ENCODE measurements around the gene TMSB4X. TPM values are rescaled to one million over a fixed set of nuclear protein-coding genes. Genes with fewer than 3 reads are reported as not detected.

TMSB4X gene
- 1,593 and 3,921 TPM in 2 replicates for total RNA-seq

DNA sequence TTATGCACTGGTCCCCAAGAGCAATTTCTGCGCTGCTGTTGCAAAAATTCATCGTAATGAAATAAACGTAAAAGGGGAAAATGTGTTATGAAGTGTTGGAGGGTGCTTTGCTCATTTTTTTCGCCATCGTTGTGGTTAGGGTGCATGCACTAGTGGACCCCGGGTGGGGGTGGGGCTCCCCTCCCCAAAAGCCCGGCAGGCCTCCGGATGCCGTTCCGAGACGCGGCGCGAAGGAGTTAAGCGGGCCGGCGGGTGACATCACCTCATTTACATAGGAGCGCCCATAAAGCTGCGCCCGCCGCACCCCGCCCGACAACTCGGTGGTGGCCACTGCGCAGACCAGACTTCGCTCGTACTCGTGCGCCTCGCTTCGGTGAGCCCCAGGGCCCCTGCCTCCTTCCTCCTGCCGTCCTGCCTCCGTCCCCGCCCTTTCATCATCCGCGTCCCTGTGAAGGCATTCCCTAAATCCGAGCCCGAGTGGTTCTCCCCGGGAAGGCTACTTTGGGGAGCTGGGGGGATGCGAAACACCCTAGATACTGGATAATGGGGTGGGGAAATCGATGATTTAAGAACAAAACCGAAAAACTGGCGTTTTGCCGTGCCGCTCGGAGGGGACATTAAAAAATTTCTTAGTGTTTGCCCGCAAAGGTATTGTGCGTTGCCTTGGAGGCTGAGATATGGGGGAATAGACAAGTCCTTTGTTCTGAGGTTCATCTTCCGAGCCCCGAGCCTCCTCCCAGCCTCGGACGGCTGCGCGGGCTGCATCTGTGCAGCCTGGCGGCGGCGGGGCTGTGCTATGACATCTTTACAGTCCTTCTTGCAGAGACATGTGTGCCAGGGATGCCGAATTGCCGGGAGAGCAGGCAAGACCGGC lies at the start of gene TMSB4X:
Gene TMSB4X, plus strand, starts transcription at position 315 of the 874 bp plus-strand sequence.

Other genes starting within 250 kb of the TMSB4X start
- gene PRPS2, start 183.7 kb upstream of the TMSB4X start, total RNA-seq: 42.1 and 44.1 TPM in 2 replicates
- gene TLR7, start 108.0 kb upstream of the TMSB4X start, total RNA-seq: not detected in 2 replicates
- not detected in 2 replicates for gene TLR8, start 68.5 kb upstream of the TMSB4X start, total RNA-seq
- gene FAM9C, start 69.5 kb downstream of the TMSB4X start, total RNA-seq: not detected in 2 replicates

Data from nasal cavity respiratory epithelium epithelial cell of viscerocranial mucosa (primary cell).